ENCODE data around the gene ST3GAL3.

GRCh38 chr1:43850591-43851233 is 143.4 kb downstream of the ST3GAL3 start:
- TF ChIP-seq CTCF (IDR thresholded peaks at IDR 0.05; ENCODE audit: insufficient read depth, low read length) (no peak), GABPA (IDR thresholded peaks at IDR 0.05; ENCODE audit: low read depth) (no peak), REST (IDR thresholded peaks at IDR 0.05; ENCODE audit: insufficient replicate concordance, low read depth) (no peak)

Measured in HL-60 (cell line).